ENCODE data around the gene ZFPL1. TPM values are rescaled to one million over a fixed set of nuclear protein-coding genes. Genes with fewer than 3 reads are reported as not detected.

ZFPL1 gene
- total and polyA plus RNA-seq, 12 donors, result 33.7 to 90.3 (median 42.4) TPM

DNA sequence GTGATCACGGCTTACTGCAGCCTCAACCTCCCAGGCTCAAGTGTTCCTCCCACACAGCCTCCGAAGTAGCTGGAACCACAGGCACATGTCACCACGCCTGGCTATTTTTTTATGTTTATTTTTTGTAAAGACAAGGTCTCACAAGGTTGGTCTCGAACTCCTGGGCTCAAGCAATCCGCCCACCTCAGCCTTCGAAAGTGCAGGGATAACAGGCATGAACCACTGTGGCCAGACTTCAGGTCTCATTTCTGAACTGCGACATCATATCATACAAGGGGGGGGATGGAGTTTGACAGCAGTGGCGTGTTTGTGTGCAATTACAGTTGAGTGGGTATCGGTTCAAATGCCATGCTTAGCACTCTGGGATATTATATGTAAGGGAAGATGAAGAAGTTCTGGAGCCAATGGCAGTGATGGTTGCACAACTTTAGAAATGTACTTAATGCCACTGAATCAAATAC, 32.6 kb upstream of the ZFPL1 start:
- Histone ChIP-seq H3K9me3 (replicated peaks in 1 of 3) (no peaks in the 10 kb centered on the region), H3K4me3 (no peak overlapping the region), H3K4me1 (replicated peaks in 1 of 2) (no peaks in the 10 kb centered on the region), H3K27me3 (no peaks in the 10 kb centered on the region), H3K36me3 (replicated peaks in 1 of 2) (no peaks in the 10 kb centered on the region), H3K27ac (no peak overlapping the region)
- intact Hi-C loops (cut with DNase I), result no loop called here
- TF ChIP-seq, protein P1, sequence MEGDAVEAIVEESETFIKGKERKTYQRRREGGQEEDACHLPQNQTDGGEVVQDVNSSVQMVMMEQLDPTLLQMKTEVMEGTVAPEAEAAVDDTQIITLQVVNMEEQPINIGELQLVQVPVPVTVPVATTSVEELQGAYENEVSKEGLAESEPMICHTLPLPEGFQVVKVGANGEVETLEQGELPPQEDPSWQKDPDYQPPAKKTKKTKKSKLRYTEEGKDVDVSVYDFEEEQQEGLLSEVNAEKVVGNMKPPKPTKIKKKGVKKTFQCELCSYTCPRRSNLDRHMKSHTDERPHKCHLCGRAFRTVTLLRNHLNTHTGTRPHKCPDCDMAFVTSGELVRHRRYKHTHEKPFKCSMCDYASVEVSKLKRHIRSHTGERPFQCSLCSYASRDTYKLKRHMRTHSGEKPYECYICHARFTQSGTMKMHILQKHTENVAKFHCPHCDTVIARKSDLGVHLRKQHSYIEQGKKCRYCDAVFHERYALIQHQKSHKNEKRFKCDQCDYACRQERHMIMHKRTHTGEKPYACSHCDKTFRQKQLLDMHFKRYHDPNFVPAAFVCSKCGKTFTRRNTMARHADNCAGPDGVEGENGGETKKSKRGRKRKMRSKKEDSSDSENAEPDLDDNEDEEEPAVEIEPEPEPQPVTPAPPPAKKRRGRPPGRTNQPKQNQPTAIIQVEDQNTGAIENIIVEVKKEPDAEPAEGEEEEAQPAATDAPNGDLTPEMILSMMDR (IDR thresholded peaks at IDR 0.05), result no peak
- TF ChIP-seq POLR2A (IDR thresholded peaks at IDR 0.05), result no peak
- whole genome bisulfite sequencing, 4 donors, result 77 to 84% (median 80%) methylated on average over 9 of the region's 9 CpGs
- no peak for DNase-seq

DNA sequence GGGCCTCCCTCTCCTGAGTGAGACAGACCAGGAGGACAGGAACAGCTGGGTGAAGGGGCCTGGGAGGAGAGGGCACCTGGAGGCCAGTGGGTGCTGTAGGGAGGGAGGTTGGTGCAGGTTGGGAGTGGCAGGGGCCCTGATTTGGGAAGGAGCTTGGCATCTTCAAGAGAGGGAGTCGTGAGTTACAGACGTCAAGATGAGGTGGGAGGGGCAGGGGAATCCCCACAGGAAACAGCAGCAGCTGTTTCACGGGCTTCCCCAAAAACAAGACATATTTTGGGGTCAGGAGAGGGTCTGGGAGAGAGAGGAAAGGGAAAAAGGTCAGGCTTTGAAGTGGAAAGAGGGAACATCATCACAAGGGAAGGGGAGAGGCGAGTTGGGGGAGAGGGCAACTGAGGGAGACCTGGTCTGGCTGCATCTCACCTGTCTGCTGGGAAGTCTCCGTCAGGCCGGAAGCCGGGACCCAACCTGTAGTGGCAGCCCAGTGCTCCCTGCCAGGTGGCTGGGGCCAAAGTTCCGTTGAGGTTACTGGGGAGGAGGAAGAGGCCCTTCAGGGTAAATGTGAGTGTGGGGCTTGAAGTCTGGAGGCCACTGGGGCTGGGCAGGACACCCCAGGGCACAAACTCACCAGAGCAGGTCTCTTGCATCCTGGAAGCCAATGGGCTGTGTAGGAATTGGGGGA, 30.1 kb upstream of the ZFPL1 start:
- Histone ChIP-seq H3K36me3 (replicated peaks in 1 of 2) (no peaks in the 10 kb centered on the region), H3K4me1 (replicated peaks in 1 of 2) (no peaks in the 10 kb centered on the region), H3K27ac (no peak overlapping the region), H3K4me3 (no peak overlapping the region), H3K27me3 (no peaks in the 10 kb centered on the region), H3K9me3 (replicated peaks in 1 of 3) (no peaks in the 10 kb centered on the region)
- intact Hi-C loops (cut with DNase I), result no loop called here
- WGBS, 4 donors, result 53 to 68% (median 65%) methylated on average over 8 of the region's 8 CpGs
- DNase-seq, result no peak
- no peak for TF ChIP-seq POLR2A (IDR thresholded peaks at IDR 0.05)
- TF ChIP-seq, protein P1 (IDR thresholded peaks at IDR 0.05), result no peak

DNA sequence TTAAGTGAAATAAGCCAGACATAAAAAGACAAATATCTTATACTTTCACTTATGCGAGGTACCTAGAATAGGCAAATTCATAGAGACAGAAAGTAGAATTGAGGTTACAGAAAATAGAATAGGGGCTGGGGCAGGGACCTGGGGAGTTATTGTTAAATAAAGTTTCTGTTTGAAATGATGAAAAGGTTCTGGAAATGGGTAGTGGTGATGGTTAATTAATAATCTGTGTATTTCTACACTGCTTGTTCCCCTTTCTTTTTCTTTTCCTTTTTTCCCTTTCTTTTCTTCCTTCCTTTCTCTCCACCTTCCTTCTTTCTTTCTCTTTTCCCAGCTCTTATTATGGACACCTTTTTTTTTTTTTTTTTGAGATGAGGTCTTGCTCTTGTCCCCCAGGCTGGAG, 28.5 kb upstream of the ZFPL1 start:
- DNase-seq, result no peak
- no peaks in the 10 kb centered on the region for H3K36me3 ChIP-seq (replicated peaks in 1 of 2)
- 86 to 95% (median 89%) methylated on average over 1 of the region's 1 CpG for WGBS, 4 donors
- H3K27ac ChIP-seq, result no peak overlapping the region
- intact Hi-C loops (cut with DNase I), result no loop called here
- TF ChIP-seq POLR2A (IDR thresholded peaks at IDR 0.05), result no peak
- TF ChIP-seq, protein P1 (IDR thresholded peaks at IDR 0.05), result no peak
- no peaks in the 10 kb centered on the region for H3K9me3 ChIP-seq (replicated peaks in 1 of 3)
- H3K4me1 ChIP-seq (replicated peaks in 1 of 2), result no peaks in the 10 kb centered on the region
- H3K27me3 ChIP-seq, result no peaks in the 10 kb centered on the region
- H3K4me3 ChIP-seq, result no peak overlapping the region

DNA sequence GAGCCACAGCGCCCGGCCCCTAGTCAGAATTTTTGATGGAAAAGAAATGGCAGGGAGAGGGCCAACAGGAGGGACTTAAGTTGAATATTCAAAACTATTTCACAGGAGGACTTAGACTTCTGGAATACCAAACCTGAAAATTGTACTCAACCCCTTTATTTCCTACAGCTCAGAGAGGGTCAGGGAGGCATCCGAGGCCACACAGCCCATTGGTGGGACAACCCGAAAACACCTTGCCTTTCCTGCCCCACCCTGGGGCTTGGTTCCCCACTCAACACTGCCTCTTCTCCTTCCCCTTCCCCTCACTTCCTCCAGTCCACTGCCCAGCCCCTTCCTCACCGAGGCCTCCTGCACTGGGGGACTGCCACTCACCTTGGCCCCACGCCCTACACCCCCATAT, 27.0 kb upstream of the ZFPL1 start:
- WGBS, 4 donors, result 86 to 91% (median 89%) methylated on average over 6 of the region's 6 CpGs
- Histone ChIP-seq H3K27ac (no peak overlapping the region), H3K4me1 (replicated peaks in 1 of 2) (no peaks in the 10 kb centered on the region), H3K9me3 (replicated peaks in 1 of 3) (no peaks in the 10 kb centered on the region), H3K4me3 (no peak overlapping the region), H3K36me3 (replicated peaks in 1 of 2) (no peaks in the 10 kb centered on the region), H3K27me3 (no peaks in the 10 kb centered on the region)
- TF ChIP-seq, protein P1 (IDR thresholded peaks at IDR 0.05), result no peak
- no peak for TF ChIP-seq POLR2A (IDR thresholded peaks at IDR 0.05)
- intact Hi-C loops (cut with DNase I), result no loop called here
- no peak for DNase-seq

Measured in adrenal gland (tissue), 12 donors.